ENCODE measurements around the gene ZNF410. TPM values are rescaled to one million over a fixed set of nuclear protein-coding genes. Genes with fewer than 3 reads are reported as not detected.
"Not testable (repeated sequence)": the region's sequence is repeated elsewhere in the genome, so short reads cannot be mapped to it uniquely, and the experiment has no call there.

The ZNF410 gene
- total RNA-seq, 2 donors from 2014 or later: 37.8 to 38.7 TPM

DNA sequence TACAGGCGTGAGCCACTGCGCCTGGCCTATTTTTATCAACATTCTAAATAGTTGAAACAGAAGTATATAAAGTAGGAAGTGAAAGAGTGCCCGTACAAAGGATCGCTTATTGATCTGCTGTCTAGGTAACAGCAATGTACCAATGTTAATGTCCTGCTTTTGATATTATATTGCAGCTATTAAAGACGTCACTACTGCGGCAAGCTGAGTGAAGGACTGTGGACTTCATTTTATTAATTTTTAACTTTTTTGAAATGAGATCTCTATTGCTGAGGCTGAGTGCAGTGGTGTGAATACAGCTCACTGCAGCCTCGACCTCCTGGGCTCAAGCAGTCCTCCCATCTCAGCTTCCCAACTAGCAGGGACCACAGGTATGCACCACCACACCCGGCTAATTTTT is 24.2 kb upstream of the ZNF410 start:
- Histone ChIP-seq H3K27ac (no peak overlapping the region), H3K4me1 (no peaks in the 10 kb centered on the region), H3K9me3 (no peaks in the 10 kb centered on the region), H3K9ac (ENCODE audit: low read depth in 2 of 2, low read length in 2 of 2) (no peak overlapping the region), H3K27me3 (no peaks in the 10 kb centered on the region), H3K4me3 (no peak overlapping the region), H3K36me3 (no peaks in the 10 kb centered on the region)
- TF ChIP-seq, protein P1, sequence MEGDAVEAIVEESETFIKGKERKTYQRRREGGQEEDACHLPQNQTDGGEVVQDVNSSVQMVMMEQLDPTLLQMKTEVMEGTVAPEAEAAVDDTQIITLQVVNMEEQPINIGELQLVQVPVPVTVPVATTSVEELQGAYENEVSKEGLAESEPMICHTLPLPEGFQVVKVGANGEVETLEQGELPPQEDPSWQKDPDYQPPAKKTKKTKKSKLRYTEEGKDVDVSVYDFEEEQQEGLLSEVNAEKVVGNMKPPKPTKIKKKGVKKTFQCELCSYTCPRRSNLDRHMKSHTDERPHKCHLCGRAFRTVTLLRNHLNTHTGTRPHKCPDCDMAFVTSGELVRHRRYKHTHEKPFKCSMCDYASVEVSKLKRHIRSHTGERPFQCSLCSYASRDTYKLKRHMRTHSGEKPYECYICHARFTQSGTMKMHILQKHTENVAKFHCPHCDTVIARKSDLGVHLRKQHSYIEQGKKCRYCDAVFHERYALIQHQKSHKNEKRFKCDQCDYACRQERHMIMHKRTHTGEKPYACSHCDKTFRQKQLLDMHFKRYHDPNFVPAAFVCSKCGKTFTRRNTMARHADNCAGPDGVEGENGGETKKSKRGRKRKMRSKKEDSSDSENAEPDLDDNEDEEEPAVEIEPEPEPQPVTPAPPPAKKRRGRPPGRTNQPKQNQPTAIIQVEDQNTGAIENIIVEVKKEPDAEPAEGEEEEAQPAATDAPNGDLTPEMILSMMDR (IDR thresholded peaks at IDR 0.05): no peak
- no peak for DNase-seq
- intact Hi-C loops (cut with DNase I): no loop called here

DNA sequence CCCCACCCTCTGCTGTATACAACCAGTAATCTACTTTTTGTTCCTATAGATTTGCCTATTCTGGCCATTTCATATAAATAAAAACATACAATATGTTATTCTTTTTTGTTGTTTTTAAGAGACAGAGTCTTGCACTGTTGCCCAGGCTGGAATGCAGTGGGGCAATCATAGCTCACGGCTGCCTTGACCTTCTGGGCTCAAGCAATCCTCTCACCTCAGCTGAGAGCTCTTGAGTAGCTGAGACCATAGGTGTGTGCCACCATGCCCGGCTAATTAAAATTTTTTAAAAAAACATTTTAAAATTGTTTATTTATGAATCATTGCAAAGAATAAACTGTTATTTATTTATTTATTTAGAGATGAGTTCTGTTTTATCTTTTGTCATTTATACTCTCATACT is 23.4 kb upstream of the ZNF410 start:
- no peak for DNase-seq
- no peaks in the 10 kb centered on the region for H3K36me3 ChIP-seq
- H3K4me3 ChIP-seq: no peak overlapping the region
- no peaks in the 10 kb centered on the region for H3K27me3 ChIP-seq
- no peak overlapping the region for H3K27ac ChIP-seq
- H3K9me3 ChIP-seq: no peaks in the 10 kb centered on the region
- H3K4me1 ChIP-seq: no peaks in the 10 kb centered on the region
- intact Hi-C loops (cut with DNase I): no loop called here
- TF ChIP-seq, protein P1 (IDR thresholded peaks at IDR 0.05): no peak
- no peak overlapping the region for H3K9ac ChIP-seq (ENCODE audit: low read depth in 2 of 2, low read length in 2 of 2)

- TF ChIP-seq, protein P1 (IDR thresholded peaks at IDR 0.05): no peak
- DNase-seq: no peak
- no peak overlapping the region for H3K27ac ChIP-seq
- no peak overlapping the region for H3K4me3 ChIP-seq
- no peaks in the 10 kb centered on the region for H3K36me3 ChIP-seq
- intact Hi-C loops (cut with DNase I): no loop called here
- no peaks in the 10 kb centered on the region for H3K27me3 ChIP-seq
- no peaks in the 10 kb centered on the region for H3K9me3 ChIP-seq
- no peaks in the 10 kb centered on the region for H3K4me1 ChIP-seq
- H3K9ac ChIP-seq (ENCODE audit: low read depth in 2 of 2, low read length in 2 of 2): no peak overlapping the region
Measured at GRCh38 chr14:73865534-73866113, 21.0 kb upstream of the ZNF410 start.

GRCh38 chr14:73869754-73870153 is 16.9 kb upstream of the ZNF410 start:
- H3K4me3 ChIP-seq; H3K4me1 ChIP-seq; H3K27ac ChIP-seq; H3K36me3 ChIP-seq; H3K27me3 ChIP-seq; H3K9me3 ChIP-seq; H3K9ac ChIP-seq (ENCODE audit: low read depth in 2 of 2, low read length in 2 of 2); DNase-seq; intact Hi-C loops (cut with DNase I): not testable (repeated sequence)

- H3K27ac ChIP-seq: no peak overlapping the region
- intact Hi-C loops (cut with DNase I): no loop called here
- DNase-seq: no peak
- no peak overlapping the region for H3K9ac ChIP-seq (ENCODE audit: low read depth in 2 of 2, low read length in 2 of 2)
- TF ChIP-seq, protein P1 (IDR thresholded peaks at IDR 0.05): no peak
- no peaks in the 10 kb centered on the region for H3K36me3 ChIP-seq
- no peak overlapping the region for H3K4me3 ChIP-seq
- no peaks in the 10 kb centered on the region for H3K27me3 ChIP-seq
- no peaks in the 10 kb centered on the region for H3K4me1 ChIP-seq
- H3K9me3 ChIP-seq: no peaks in the 10 kb centered on the region
Measured at GRCh38 chr14:73870525-73871235, 16.0 kb upstream of the ZNF410 start.

DNA sequence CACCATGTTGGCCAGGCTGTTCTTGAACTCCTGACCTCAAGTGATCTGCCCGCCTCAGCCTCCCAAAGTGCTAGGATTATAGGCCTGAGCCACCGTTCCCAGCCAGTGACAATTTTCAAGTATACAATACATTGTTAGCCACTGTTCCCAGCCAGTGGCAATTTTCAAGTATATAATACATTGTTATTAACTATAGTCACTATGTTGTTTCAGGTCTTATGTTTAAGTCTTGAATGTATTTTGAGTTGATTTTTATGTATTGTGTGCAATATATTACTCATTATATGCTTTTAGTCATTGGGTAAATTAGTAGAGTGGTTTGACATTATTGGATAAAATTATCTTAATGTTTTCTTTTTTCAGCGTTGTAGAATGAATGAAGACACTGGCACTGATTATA is 13.0 kb upstream of the ZNF410 start:
- intact Hi-C loops (cut with DNase I): no loop called here

More for the DNA sequence above, 13.0 kb upstream of the ZNF410 start:
- H3K27me3 ChIP-seq: no peaks in the 10 kb centered on the region
- H3K4me1 ChIP-seq: no peaks in the 10 kb centered on the region
- no peak overlapping the region for H3K4me3 ChIP-seq
- H3K36me3 ChIP-seq: no peaks in the 10 kb centered on the region
- no peaks in the 10 kb centered on the region for H3K9me3 ChIP-seq
- no peak overlapping the region for H3K9ac ChIP-seq (ENCODE audit: low read depth in 2 of 2, low read length in 2 of 2)
- TF ChIP-seq, protein P1 (IDR thresholded peaks at IDR 0.05): no peak
- no peak overlapping the region for H3K27ac ChIP-seq
- DNase-seq: no peak
